GM12865 (cell line): ENCODE data around the gene CD72.

Source experiments
- DNase-seq: peaks from one replicate; pipeline ENCODE4 v3.0.0; 2010; ENCODE audit warnings: low read depth
- H3K4me3 ChIP-seq: 2 replicates; pipeline ENCODE4 v1.5.1; 2011; ENCODE audit warnings: mild to moderate bottlenecking, low read depth, low read length, control low read depth
- CTCF ChIP-seq: IDR thresholded peaks from 2 replicates; pipeline ENCODE4 v1.5.1; 2011; ENCODE audit warnings: low read length, control low read depth, low read depth, inconsistent platforms; ENCODE audit not compliant: insufficient read depth; ENCODE audit errors: missing control alignments

CD72 gene

GRCh38 chr9:35574578-35575122, 43.6 kb downstream of the CD72 start:
- no peak for TF ChIP-seq CTCF
- no peak for DNase-seq
- no peak overlapping the region for H3K4me3 ChIP-seq

- H3K4me3 ChIP-seq, result no peak overlapping the region
- peak; percentile 50 for DNase-seq
- TF ChIP-seq CTCF, result no peak
These were observed 47.3 kb downstream of the CD72 start for GRCh38 chr9:35570709-35571504.

GRCh38 chr9:35569206-35569605, 49.0 kb downstream of the CD72 start:
- TF ChIP-seq CTCF, result no peak
- H3K4me3 ChIP-seq, result no peak overlapping the region
- DNase-seq, result peak; percentile 59

GRCh38 chr9:35568196-35568595, 50.0 kb downstream of the CD72 start:
- no peak for TF ChIP-seq CTCF
- H3K4me3 ChIP-seq, result no peak overlapping the region
- DNase-seq, result no peak

- no peak for TF ChIP-seq CTCF
- DNase-seq, result no peak
- no peak overlapping the region for H3K4me3 ChIP-seq
These were observed 51.8 kb downstream of the CD72 start for GRCh38 chr9:35566417-35566816.

- TF ChIP-seq CTCF, result no peak
- no peak for DNase-seq
These were observed 53.6 kb downstream of the CD72 start for GRCh38 chr9:35564658-35565061.

GRCh38 chr9:35563791-35564197, 54.4 kb downstream of the CD72 start:
- DNase-seq, result no peak
- no peak for TF ChIP-seq CTCF

More at GRCh38 chr9:35564658-35565061, 53.6 kb downstream of the CD72 start:
- no peak overlapping the region for H3K4me3 ChIP-seq

More at GRCh38 chr9:35563791-35564197, 54.4 kb downstream of the CD72 start:
- no peak overlapping the region for H3K4me3 ChIP-seq
